Keratinocyte (primary cell): Measurements from ENCODE around the gene ANXA7.

ENCODE experiments used
- CTCF ChIP-seq, 3 experiments: IDR thresholded peaks in 1 of 3; conservative IDR thresholded peaks in 1 of 3; optimal IDR thresholded peaks in 1 of 3; 2 replicates in 2 of 3; 3 replicates in 1 of 3; pipeline versions ENCODE3 to v1.5.1; 2011; ENCODE audit warnings: low read length in 3 of 3, mild to moderate bottlenecking in 3 of 3, moderate library complexity in 2 of 3, control low read depth in 1 of 3, inconsistent platforms in 1 of 3; ENCODE audit not compliant: insufficient read depth in 2 of 3; ENCODE audit errors: extremely low read depth in 1 of 3
- EZH2 ChIP-seq: IDR thresholded peaks from one replicate; pipeline ENCODE4 v1.6.1; 2012; ENCODE audit warnings: inconsistent platforms, mild to moderate bottlenecking, low read length, moderate library complexity

GRCh38 chr10:73359492-73359891 is 54.4 kb downstream of the ANXA7 start:
- TF ChIP-seq CTCF (optimal IDR thresholded peaks at IDR 0.05 in 1 of 3, IDR thresholded peaks at IDR 0.05 in 1 of 3, conservative IDR thresholded peaks at IDR 0.05 in 1 of 3; ENCODE audit: extremely low read depth in 1 of 3, insufficient read depth in 2 of 3, low read length in 3 of 3) (no peak), EZH2 (no peak)
